ENCODE results near the gene POLR1E. TPM values are rescaled to one million over a fixed set of nuclear protein-coding genes. Genes with fewer than 3 reads are reported as not detected.
"Not testable (repeated sequence)": the region's sequence is repeated elsewhere in the genome, so short reads cannot be mapped to it uniquely, and the experiment has no call there.

The POLR1E gene
- total RNA-seq, 1 experiment from 2014 or later = 17.7 TPM

GRCh38 chr9:37501957-37502596 is 16.3 kb downstream of the POLR1E start:
- no peak for DNase-seq (ENCODE audit: low spot score)

GRCh38 chr9:37503736-37504135 is 18.0 kb downstream of the POLR1E start:
- no peak for DNase-seq (ENCODE audit: low spot score)

GRCh38 chr9:37504605-37505004 is 18.9 kb downstream of the POLR1E start:
- DNase-seq (ENCODE audit: low spot score) = no peak

GRCh38 chr9:37507566-37508134 is 21.9 kb downstream of the POLR1E start:
- no peak for DNase-seq (ENCODE audit: low spot score)

GRCh38 chr9:37508135-37508833 is 22.5 kb downstream of the POLR1E start:
- no peak for DNase-seq (ENCODE audit: low spot score)

GRCh38 chr9:37508834-37509206 is 23.1 kb downstream of the POLR1E start:
- no peak for DNase-seq (ENCODE audit: low spot score)

- DNase-seq (ENCODE audit: low spot score) = no peak
Observed at GRCh38 chr9:37509536-37509935, 23.8 kb downstream of the POLR1E start.

- not testable (repeated sequence) for DNase-seq (ENCODE audit: low spot score)
Observed at GRCh38 chr9:37510053-37510452, 24.3 kb downstream of the POLR1E start.

GRCh38 chr9:37511016-37512010 is 25.6 kb downstream of the POLR1E start:
- DNase-seq (ENCODE audit: low spot score) = no peak

- no peak for DNase-seq (ENCODE audit: low spot score)
Observed at GRCh38 chr9:37512437-37512836, 26.7 kb downstream of the POLR1E start.

- not testable (repeated sequence) for DNase-seq (ENCODE audit: low spot score)
Observed at GRCh38 chr9:37514415-37514814, 28.7 kb downstream of the POLR1E start.

- no peak for DNase-seq (ENCODE audit: low spot score)
Observed at GRCh38 chr9:37514999-37515398, 29.3 kb downstream of the POLR1E start.

- DNase-seq (ENCODE audit: low spot score) = no peak
Observed at GRCh38 chr9:37515620-37516258, 30.0 kb downstream of the POLR1E start.

GRCh38 chr9:37517923-37518322 is 32.2 kb downstream of the POLR1E start:
- no peak for DNase-seq (ENCODE audit: low spot score)

GRCh38 chr9:37520641-37521040 is 34.9 kb downstream of the POLR1E start:
- DNase-seq (ENCODE audit: low spot score) = no peak

GRCh38 chr9:37521111-37521510 is 35.4 kb downstream of the POLR1E start:
- DNase-seq (ENCODE audit: low spot score) = no peak

- no peak for DNase-seq (ENCODE audit: low spot score)
Observed at GRCh38 chr9:37522971-37523370, 37.2 kb downstream of the POLR1E start.

- DNase-seq (ENCODE audit: low spot score) = no peak
Observed at GRCh38 chr9:37523916-37524315, 38.2 kb downstream of the POLR1E start.

- no peak for DNase-seq (ENCODE audit: low spot score)
Observed at GRCh38 chr9:37528652-37529471, 43.1 kb downstream of the POLR1E start.

- DNase-seq (ENCODE audit: low spot score) = no peak
Observed at GRCh38 chr9:37531699-37532098, 46.0 kb downstream of the POLR1E start.

Data from HT-29 (cell line).